ENCODE data around the gene CSGALNACT2.

DNA sequence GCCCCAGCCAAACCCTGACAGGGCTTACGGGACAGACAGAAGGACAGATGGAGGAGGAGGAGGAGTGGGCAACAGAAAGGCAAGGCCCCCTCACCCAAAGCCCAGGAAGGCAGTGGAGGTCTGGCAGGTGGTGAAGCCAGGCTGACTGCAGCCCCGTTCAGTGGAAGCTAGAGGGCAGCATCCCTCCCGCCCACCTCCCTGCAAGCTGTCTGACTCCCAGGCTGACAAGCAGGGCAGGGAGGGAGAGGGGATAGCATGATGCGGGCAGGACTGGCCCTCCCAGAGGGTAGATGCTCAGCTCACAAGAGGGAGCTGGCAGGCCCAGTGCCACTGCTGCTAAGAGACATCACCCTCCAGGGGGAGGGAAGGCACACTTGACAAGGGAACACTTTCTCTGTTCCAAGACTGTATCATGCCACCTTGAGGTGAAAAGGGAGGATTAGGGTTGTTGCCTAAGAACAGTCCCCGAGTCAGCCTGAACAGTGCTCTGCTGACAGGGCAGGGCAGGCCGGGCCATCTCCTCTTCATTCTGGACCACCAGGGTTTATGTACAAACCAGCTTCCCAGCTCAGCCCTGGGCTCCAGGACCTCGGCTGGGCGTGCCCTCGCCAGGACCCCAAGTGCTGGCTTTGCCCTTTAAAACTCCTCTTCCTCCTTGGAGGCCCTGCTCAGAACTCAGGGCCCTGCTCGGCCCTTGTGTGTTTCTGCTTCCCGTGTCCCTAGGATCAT, 66.9 kb downstream of the CSGALNACT2 start:
- TF ChIP-seq, protein P1, sequence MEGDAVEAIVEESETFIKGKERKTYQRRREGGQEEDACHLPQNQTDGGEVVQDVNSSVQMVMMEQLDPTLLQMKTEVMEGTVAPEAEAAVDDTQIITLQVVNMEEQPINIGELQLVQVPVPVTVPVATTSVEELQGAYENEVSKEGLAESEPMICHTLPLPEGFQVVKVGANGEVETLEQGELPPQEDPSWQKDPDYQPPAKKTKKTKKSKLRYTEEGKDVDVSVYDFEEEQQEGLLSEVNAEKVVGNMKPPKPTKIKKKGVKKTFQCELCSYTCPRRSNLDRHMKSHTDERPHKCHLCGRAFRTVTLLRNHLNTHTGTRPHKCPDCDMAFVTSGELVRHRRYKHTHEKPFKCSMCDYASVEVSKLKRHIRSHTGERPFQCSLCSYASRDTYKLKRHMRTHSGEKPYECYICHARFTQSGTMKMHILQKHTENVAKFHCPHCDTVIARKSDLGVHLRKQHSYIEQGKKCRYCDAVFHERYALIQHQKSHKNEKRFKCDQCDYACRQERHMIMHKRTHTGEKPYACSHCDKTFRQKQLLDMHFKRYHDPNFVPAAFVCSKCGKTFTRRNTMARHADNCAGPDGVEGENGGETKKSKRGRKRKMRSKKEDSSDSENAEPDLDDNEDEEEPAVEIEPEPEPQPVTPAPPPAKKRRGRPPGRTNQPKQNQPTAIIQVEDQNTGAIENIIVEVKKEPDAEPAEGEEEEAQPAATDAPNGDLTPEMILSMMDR (IDR thresholded peaks at IDR 0.05 in 2 of 3, conservative IDR thresholded peaks at IDR 0.05 in 1 of 3; ENCODE audit: insufficient read depth in 2 of 3, low read depth in 1 of 3, low read length in 3 of 3): peak; percentile 78 to 94 (median 94)
- TF ChIP-seq YY1 (IDR thresholded peaks at IDR 0.05; ENCODE audit: borderline replicate concordance in 1 of 3, control insufficient read depth in 1 of 3, extremely low read depth in 1 of 3, insufficient read depth in 3 of 3, insufficient read length in 1 of 3, insufficient replicate concordance in 2 of 3, low read depth in 1 of 3, low read length in 2 of 3) (no peak), LARP7 (IDR thresholded peaks at IDR 0.05) (no peak), YBX1 (IDR thresholded peaks at IDR 0.05) (no peak), JUN (IDR thresholded peaks at IDR 0.05; ENCODE audit: borderline replicate concordance, low read depth, low read length) (no peak), JUN (CRISPR knock-in tag; IDR thresholded peaks at IDR 0.05; ENCODE audit: borderline replicate concordance) (no peak), ZNF274 (IDR thresholded peaks at IDR 0.05; ENCODE audit: borderline replicate concordance, low read depth, low read length) (no peak), CEBPB (tag; IDR thresholded peaks at IDR 0.05) (peak; percentile 67), SP1 (CRISPR knock-in tag; IDR thresholded peaks at IDR 0.05) (peak; percentile 31; the same call in 1 of the 2 replicates), NFYB (IDR thresholded peaks at IDR 0.05; ENCODE audit: extremely low read depth, insufficient read length) (no peak), KDM1A (IDR thresholded peaks at IDR 0.05) (no peak), KDM4B (IDR thresholded peaks at IDR 0.05; ENCODE audit: borderline replicate concordance in 2 of 2, low read depth in 1 of 2) (no peak)
